Fibroblast of lung (primary cell): ENCODE results near the gene TMEM121B. TPM values are rescaled to one million over a fixed set of nuclear protein-coding genes. Genes with fewer than 3 reads are reported as not detected.

Experiments used
- DNase-seq, 2 donors: peaks; one replicate each; pipeline versions ENCODE4 v3.0.0 to v3.0.0-alpha.2; 2010; ENCODE audit warnings: low read depth in 2 of 2
- H2AFZ ChIP-seq: 2 replicates; pipeline ENCODE4 v1.5.1; 2012; ENCODE audit warnings: low read length, control low read depth, inconsistent platforms
- H3K27ac ChIP-seq: 2 replicates; pipeline ENCODE4 v1.5.1; 2011; ENCODE audit warnings: low read length, control low read depth; ENCODE audit not compliant: insufficient read depth
- H3K27me3 ChIP-seq: 2 replicates; pipeline ENCODE4 v1.5.1; 2011; ENCODE audit warnings: mild to moderate bottlenecking, low read length; ENCODE audit not compliant: control insufficient read depth, insufficient read depth
- H3K36me3 ChIP-seq: 2 replicates; pipeline ENCODE4 v1.5.1; 2011; ENCODE audit warnings: low read length; ENCODE audit not compliant: control insufficient read depth, insufficient read depth
- H3K4me1 ChIP-seq: 2 replicates; pipeline ENCODE4 v1.5.1; 2011; ENCODE audit warnings: low read length; ENCODE audit not compliant: control insufficient read depth, insufficient read depth; ENCODE audit errors: extremely low read depth
- H3K4me2 ChIP-seq: 2 replicates; pipeline ENCODE4 v1.5.1; 2011; ENCODE audit warnings: low read length, control low read depth; ENCODE audit not compliant: insufficient read depth; ENCODE audit errors: extremely low read depth
- H3K4me3 ChIP-seq, 4 experiments: fragments of 200-600 bp in 1 of 4; sonication (generic) in 1 of 4; replicated peaks in 1 of 4; 2 replicates each; pipeline ENCODE4 v1.5.1; 2011 to 2016; ENCODE audit warnings: low read length in 4 of 4, low read depth in 3 of 4, mild to moderate bottlenecking in 3 of 4, control low read depth in 2 of 4, inconsistent platforms in 1 of 4, mixed read lengths in 1 of 4; ENCODE audit not compliant: insufficient read depth in 1 of 4; ENCODE audit errors: control extremely low read depth in 1 of 4
- H3K79me2 ChIP-seq: 2 replicates; pipeline ENCODE4 v1.5.1; 2012; ENCODE audit warnings: mild to moderate bottlenecking, low read length, inconsistent platforms; ENCODE audit not compliant: control insufficient read depth, insufficient read depth
- H3K9ac ChIP-seq: 2 replicates; pipeline ENCODE4 v1.5.1; 2011; ENCODE audit warnings: mild to moderate bottlenecking, low read length, control low read depth; ENCODE audit not compliant: insufficient read depth
- H3K9me3 ChIP-seq: 2 replicates; pipeline ENCODE4 v1.5.1; 2012; ENCODE audit warnings: low read depth, low read length; ENCODE audit not compliant: control insufficient read depth, insufficient read depth
- H4K20me1 ChIP-seq: 2 replicates; pipeline ENCODE4 v1.5.1; 2011; ENCODE audit warnings: low read length; ENCODE audit not compliant: control insufficient read depth, insufficient read depth; ENCODE audit errors: extremely low read depth
- EZH2 ChIP-seq: IDR thresholded peaks from 2 replicates; pipeline ENCODE4 v1.5.1; 2012; ENCODE audit warnings: low read length, control low read depth, mild to moderate bottlenecking; ENCODE audit errors: missing control alignments
- polyA plus RNA-seq, 2 donors: library from polyadenylated mRNA; depleted of rRNA in 1 of 2; stranded (reverse) in 1 of 2; unstranded in 1 of 2; fragments of >200 nt; gene quantifications; 2 replicates each; pipeline ENCODE4 v1.2.1, GENCODE V29; 2011 to 2012; ENCODE audit warnings: missing spikeins in 1 of 2
- total RNA-seq: library from RNA; depleted of rRNA; stranded (reverse); fragments of >200 nt; gene quantifications from 2 replicates; pipeline ENCODE4 v1.2.1, GENCODE V29; 2014
- TF ChIP-seq, protein P1 (sequence below), 2 donors: IDR thresholded peaks in 1 of 2; conservative IDR thresholded peaks in 1 of 2; 1 replicate in 1 of 2; 2 replicates in 1 of 2; pipeline ENCODE4 v1.5.1; 2011 to 2012; ENCODE audit warnings: low read length in 2 of 2, control low read depth in 1 of 2, inconsistent platforms in 1 of 2, low read depth in 1 of 2, mild to moderate bottlenecking in 1 of 2

Gene TMEM121B
- total and polyA plus RNA-seq, 2 donors (not counting 1 experiment from before 2014, with no cell fraction given): under 0.01 to 0.05 TPM

GRCh38 chr22:17116572-17117330 lies 4.4 kb downstream of the TMEM121B start:
- Histone ChIP-seq H3K79me2 (no peaks in the 10 kb centered on the region), H4K20me1 (no peaks in the 10 kb centered on the region), H3K4me1 (no peaks in the 10 kb centered on the region), H2AFZ (no peak overlapping the region), H3K27ac (no peak overlapping the region), H3K4me3 (no peak overlapping the region), H3K9ac (no peak overlapping the region), H3K9me3 (no peaks in the 10 kb centered on the region), H3K4me2 (no peak overlapping the region), H3K27me3 (peaks cover 17% of the 10 kb centered on the region), H3K36me3 (no peaks in the 10 kb centered on the region)
- DNase-seq: no peak
- TF ChIP-seq EZH2: no peak
- TF ChIP-seq, protein P1, sequence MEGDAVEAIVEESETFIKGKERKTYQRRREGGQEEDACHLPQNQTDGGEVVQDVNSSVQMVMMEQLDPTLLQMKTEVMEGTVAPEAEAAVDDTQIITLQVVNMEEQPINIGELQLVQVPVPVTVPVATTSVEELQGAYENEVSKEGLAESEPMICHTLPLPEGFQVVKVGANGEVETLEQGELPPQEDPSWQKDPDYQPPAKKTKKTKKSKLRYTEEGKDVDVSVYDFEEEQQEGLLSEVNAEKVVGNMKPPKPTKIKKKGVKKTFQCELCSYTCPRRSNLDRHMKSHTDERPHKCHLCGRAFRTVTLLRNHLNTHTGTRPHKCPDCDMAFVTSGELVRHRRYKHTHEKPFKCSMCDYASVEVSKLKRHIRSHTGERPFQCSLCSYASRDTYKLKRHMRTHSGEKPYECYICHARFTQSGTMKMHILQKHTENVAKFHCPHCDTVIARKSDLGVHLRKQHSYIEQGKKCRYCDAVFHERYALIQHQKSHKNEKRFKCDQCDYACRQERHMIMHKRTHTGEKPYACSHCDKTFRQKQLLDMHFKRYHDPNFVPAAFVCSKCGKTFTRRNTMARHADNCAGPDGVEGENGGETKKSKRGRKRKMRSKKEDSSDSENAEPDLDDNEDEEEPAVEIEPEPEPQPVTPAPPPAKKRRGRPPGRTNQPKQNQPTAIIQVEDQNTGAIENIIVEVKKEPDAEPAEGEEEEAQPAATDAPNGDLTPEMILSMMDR (conservative IDR thresholded peaks at IDR 0.05 in 1 of 2, IDR thresholded peaks at IDR 0.05 in 1 of 2; ENCODE audit: low read depth in 1 of 2, low read length in 2 of 2): no peak

DNA sequence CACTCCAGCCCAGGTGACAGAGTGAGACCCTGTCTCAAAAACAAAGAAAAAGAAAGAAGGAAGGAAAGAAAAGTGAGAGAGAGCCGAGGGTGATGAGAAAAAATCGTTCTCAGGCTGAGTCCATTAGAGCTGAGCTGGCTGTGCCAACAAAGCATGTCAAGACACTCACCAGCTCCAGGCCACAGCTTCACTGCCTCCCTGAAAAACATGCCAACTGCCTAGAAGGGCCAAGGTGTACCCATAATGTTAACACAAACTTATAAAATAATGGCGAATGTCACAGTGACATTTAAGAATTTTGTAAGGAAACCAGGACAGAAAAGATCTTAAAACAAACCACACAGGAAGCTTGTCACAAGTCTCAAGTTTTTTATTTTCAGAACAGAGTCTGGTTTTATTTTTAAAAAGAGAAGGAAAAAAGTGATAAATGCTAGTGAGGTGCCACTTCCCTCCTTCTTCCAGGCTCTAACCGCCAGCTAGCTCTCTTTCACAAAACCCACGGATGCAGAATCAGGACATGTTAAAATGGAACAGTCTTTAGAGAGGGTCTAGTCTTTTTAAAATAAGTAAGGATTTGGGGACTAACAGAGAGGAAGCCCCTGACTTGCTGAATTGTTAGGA lies 5.1 kb downstream of the TMEM121B start:
- no peak overlapping the region for H3K27ac ChIP-seq
- H3K27me3 ChIP-seq: peaks cover 13% of the 10 kb centered on the region
- no peaks in the 10 kb centered on the region for H3K4me1 ChIP-seq
- DNase-seq: no peak
- no peak for TF ChIP-seq EZH2
- TF ChIP-seq, protein P1 (conservative IDR thresholded peaks at IDR 0.05 in 1 of 2, IDR thresholded peaks at IDR 0.05 in 1 of 2; ENCODE audit: low read depth in 1 of 2, low read length in 2 of 2): no peak
- H3K9me3 ChIP-seq: no peaks in the 10 kb centered on the region
- H3K4me3 ChIP-seq: no peak overlapping the region
- H2AFZ ChIP-seq: no peak overlapping the region
- no peak overlapping the region for H3K9ac ChIP-seq
- no peaks in the 10 kb centered on the region for H4K20me1 ChIP-seq
- H3K36me3 ChIP-seq: no peaks in the 10 kb centered on the region
- no peaks in the 10 kb centered on the region for H3K79me2 ChIP-seq
- no peak overlapping the region for H3K4me2 ChIP-seq

DNA sequence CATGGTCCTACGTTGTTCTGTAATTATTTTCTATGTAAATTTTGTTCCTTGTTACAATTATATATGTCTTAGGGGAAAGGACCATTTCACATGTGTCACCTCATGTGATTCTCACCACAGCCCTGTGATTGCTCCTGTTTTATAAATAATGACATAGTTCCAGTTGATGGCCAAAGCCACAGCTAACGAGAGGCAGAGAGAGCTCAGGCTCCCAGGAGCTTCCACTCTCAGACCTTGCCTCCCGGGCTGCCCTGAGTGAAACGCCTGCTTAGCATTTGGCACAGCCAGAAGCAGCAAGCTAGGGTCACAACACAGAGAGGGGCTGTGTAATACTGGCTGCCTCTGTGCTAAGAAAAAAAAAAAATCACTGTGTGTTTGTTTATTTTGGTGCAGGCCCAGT lies 5.9 kb downstream of the TMEM121B start:
- Histone ChIP-seq H3K4me3 (no peak overlapping the region), H3K4me2 (no peak overlapping the region), H3K79me2 (no peaks in the 10 kb centered on the region), H3K9ac (no peak overlapping the region), H4K20me1 (no peaks in the 10 kb centered on the region), H3K4me1 (no peaks in the 10 kb centered on the region), H3K9me3 (no peaks in the 10 kb centered on the region), H3K27me3 (peaks cover 13% of the 10 kb centered on the region), H3K36me3 (no peaks in the 10 kb centered on the region), H3K27ac (no peak overlapping the region), H2AFZ (no peak overlapping the region)
- TF ChIP-seq EZH2: no peak
- TF ChIP-seq, protein P1 (conservative IDR thresholded peaks at IDR 0.05 in 1 of 2, IDR thresholded peaks at IDR 0.05 in 1 of 2; ENCODE audit: low read depth in 1 of 2, low read length in 2 of 2): no peak
- DNase-seq: peak in 1 of 2 donors; percentile 27
